KG1 (cell line): ENCODE results near the gene MAP3K14.
"Not testable (repeated sequence)": the region's sequence is repeated elsewhere in the genome, so short reads cannot be mapped to it uniquely, and the experiment has no call there.

Experiments used
- DNase-seq: peaks from one replicate; lab custom pipeline; 2025; lab: John Stamatoyannopoulos, UW

The MAP3K14 gene

GRCh38 chr17:45316434-45317110, at the start of gene MAP3K14:
TSS of gene MAP3K14 (minus strand) at chr17:45317020. CDS start at chr17:45290745, 26,275 bp downstream.
- no peak for DNase-seq

- no peak for DNase-seq
Observed at GRCh38 chr17:45366049-45366448, 49.2 kb upstream of the MAP3K14 start.

- no peak for DNase-seq
Observed at GRCh38 chr17:45364531-45365390, 47.9 kb upstream of the MAP3K14 start.

- no peak for DNase-seq
Observed at GRCh38 chr17:45363498-45363897, 46.7 kb upstream of the MAP3K14 start.

GRCh38 chr17:45361976-45362375, 45.2 kb upstream of the MAP3K14 start:
- no peak for DNase-seq

- DNase-seq: no peak
Observed at GRCh38 chr17:45361451-45361850, 44.6 kb upstream of the MAP3K14 start.

GRCh38 chr17:45357364-45357997, 40.7 kb upstream of the MAP3K14 start:
- DNase-seq: no peak

- no peak for DNase-seq
Observed at GRCh38 chr17:45355087-45355486, 38.3 kb upstream of the MAP3K14 start.

GRCh38 chr17:45353043-45353442, 36.2 kb upstream of the MAP3K14 start:
- no peak for DNase-seq

- DNase-seq: no peak
Observed at GRCh38 chr17:45351831-45352230, 35.0 kb upstream of the MAP3K14 start.

GRCh38 chr17:45347444-45347843, 30.6 kb upstream of the MAP3K14 start:
- DNase-seq: no peak

GRCh38 chr17:45346216-45347015, 29.6 kb upstream of the MAP3K14 start:
- DNase-seq: no peak

- peak; percentile 74 for DNase-seq
Observed at GRCh38 chr17:45345554-45346215, 28.9 kb upstream of the MAP3K14 start.

GRCh38 chr17:45345246-45345553, 28.4 kb upstream of the MAP3K14 start:
- DNase-seq: no peak

- DNase-seq: not testable (repeated sequence)
Observed at GRCh38 chr17:45343967-45344664, 27.3 kb upstream of the MAP3K14 start.

GRCh38 chr17:45342871-45343526, 26.2 kb upstream of the MAP3K14 start:
- DNase-seq: no peak

- DNase-seq: no peak
Observed at GRCh38 chr17:45342306-45342705, 25.5 kb upstream of the MAP3K14 start.

GRCh38 chr17:45341533-45342158, 24.8 kb upstream of the MAP3K14 start:
- DNase-seq: no peak

GRCh38 chr17:45339646-45340605, 23.1 kb upstream of the MAP3K14 start:
- no peak for DNase-seq
